A204.1 (cell line): Measurements from ENCODE around the gene ENPP7.

ENCODE experiments used
- FAIRE-seq: peaks from 2 replicates; lab custom pipeline; 2012; peaks lifted over from hg19 to GRCh38; lab: Jason Lieb, UNC

The ENPP7 gene

DNA sequence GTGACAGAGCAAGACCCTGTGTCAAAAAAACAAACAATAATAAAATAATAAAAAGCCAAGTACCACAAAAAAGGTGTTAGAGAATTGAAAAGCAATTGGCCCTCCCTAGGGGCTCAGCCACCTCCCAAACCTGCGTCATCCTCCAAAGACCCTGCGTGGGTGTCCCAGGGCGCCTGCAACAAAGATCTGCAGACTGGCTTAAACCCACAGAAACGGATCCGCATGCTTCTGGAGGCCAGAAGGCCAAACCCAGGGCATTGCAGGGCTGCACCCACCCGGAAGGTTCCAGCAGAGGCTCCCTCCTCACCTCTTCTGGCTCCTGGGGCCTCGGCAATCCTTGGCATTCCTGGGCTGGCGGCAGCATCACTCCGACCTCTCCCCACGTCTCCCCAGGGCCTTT, 1.5 kb downstream of the ENPP7 start:
- FAIRE-seq = no peak

DNA sequence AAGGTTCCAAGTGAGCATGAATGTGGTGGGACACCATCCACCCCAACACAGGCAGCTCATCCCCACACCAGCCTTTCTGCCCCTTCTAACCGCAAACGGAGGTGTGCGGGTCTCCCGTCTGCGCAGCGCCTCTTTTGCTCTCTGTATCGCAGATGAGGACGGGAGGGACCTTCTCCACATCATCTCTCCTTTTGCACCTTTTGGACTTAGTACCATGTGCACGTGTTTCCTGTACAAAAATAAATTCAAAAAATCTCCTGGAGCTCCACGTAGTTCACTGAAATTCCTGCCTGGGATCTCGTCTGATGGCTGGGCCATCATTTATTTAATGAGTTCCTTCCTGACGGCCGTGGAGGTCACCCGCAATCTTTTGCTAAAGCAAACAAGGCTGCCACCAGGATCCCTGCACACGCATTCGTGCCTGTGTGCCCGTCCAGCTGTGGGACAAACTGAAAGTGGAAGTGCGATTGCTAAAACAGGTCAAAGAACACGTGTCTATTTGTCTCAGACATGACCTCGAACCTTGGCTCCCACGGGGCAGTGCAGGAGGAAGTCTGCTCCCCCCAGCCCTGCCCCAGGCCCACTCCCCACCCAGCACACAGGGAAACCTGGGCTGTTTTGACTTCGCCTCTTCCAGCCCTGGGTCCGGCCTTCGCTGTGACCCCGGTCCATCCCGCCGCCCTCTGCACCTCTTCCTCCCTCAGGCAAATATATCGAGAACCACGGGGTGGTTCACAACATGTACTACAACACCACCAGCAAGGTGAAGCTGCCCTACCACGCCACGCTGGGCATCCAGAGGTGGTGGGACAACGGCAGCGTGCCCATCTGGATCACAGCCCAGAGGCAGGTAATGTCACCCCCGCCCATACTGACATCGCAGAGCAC, 2.3 kb downstream of the ENPP7 start:
- FAIRE-seq = no peak

DNA sequence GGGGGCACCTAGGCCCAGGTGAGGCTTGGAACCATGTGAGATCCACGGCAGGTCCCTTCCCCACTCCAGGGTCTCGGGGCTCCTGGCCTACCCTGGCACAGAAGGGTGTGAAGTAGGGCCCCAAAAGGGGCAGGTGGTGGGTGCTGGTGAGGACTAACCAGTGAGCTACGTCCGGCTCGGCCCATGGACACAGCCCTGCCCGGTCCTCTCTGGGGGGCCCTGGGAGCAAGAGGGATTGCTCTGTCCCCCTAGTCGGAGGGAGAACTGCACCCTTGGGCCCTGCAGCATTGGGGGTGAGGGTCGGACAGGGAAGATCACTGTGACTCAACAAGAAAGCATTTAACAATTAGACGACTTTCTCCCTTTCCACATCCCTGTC, 2.9 kb downstream of the ENPP7 start:
- no peak for FAIRE-seq

DNA sequence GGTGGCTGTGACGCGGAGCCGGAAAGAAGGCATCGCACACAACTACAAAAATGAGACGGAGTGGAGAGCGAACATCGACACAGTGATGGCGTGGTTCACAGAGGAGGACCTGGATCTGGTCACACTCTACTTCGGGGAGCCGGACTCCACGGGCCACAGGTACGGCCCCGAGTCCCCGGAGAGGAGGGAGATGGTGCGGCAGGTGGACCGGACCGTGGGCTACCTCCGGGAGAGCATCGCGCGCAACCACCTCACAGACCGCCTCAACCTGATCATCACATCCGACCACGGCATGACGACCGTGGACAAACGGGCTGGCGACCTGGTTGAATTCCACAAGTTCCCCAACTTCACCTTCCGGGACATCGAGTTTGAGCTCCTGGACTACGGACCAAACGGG, 4.4 kb downstream of the ENPP7 start:
- no peak for FAIRE-seq

DNA sequence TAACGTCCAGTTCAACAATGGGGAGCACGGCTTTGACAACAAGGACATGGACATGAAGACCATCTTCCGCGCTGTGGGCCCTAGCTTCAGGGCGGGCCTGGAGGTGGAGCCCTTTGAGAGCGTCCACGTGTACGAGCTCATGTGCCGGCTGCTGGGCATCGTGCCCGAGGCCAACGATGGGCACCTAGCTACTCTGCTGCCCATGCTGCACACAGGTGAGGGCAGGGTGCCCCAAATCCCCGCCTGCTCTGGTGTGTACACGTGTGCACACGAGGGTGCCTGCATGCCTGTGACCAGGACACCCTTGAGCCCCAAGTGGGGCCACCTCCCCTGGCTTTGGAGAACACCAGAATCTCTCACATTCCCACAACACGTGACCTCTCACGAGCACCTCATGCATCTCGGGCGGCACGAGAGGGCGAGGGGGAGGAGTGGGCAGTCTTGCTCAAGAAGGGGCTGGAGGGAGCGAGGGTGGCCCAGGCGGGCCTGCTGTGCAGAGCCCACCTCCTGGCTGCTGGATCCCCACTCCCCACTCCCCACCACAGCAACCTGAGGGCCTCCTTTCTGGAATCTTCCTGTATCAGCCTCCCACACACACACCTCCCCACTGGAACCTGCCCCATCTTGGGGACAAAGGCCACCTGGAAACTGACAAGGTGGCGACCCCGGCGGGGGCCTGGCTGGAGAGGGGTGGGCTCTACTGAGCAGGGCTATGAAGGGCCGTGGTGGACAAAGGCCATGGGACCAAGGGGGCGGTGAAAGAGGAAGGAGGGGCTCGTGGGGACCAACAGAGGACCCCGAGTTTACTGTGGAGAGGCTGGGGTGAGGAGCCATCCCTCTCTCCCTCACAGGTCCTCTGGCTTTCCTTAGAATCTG, 6.5 kb downstream of the ENPP7 start:
- FAIRE-seq = no peak

DNA sequence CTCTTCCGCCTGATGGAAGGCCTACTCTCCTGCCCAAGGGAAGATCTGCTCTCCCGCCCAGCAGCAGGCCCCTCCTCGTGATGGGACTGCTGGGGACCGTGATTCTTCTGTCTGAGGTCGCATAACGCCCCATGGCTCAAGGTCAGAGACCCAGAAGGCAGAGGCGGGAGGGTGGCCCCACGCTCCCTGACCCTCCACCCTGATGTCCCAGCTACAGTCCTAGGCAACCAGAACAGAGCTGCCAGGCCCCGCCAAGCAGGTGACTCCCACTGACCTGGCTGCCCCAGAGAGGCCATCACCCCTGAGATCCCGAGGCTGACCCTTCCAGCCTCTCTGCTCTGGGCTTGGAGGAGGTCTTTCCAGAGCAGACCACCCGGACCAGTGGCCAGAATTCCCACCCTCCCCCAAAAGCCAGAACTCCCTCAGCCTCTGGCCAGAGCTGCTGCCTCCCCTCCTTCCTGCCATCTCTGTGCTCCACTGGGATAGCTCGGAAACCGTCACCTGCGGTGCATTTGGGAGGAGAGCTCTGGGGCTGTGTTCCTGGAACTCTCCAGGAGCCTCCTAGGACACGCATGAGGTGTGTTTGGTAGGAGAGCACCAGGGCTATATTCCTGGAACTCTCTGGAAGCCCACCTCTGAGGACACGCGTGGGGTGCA, 7.3 kb downstream of the ENPP7 start:
- no peak for FAIRE-seq

DNA sequence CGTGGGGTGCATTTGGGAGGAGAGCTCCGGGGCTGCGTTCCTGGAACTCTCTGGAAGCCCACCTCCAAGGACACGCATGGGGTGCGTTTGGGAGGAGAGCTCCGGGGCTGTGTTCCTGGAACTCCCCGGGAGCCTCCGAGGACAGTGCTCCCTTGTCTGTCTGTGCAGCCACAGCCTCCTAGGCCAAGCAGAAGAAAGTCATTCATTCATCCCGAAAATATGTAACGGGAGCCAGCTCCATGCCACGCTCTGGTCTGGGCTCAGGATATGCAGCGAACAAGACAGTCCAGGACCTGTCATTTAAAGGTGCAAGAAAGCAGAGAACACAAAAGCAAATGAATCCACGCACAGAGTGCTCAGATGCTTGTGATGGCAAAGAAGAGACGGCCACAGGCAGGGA, 7.9 kb downstream of the ENPP7 start:
- FAIRE-seq = no peak

DNA sequence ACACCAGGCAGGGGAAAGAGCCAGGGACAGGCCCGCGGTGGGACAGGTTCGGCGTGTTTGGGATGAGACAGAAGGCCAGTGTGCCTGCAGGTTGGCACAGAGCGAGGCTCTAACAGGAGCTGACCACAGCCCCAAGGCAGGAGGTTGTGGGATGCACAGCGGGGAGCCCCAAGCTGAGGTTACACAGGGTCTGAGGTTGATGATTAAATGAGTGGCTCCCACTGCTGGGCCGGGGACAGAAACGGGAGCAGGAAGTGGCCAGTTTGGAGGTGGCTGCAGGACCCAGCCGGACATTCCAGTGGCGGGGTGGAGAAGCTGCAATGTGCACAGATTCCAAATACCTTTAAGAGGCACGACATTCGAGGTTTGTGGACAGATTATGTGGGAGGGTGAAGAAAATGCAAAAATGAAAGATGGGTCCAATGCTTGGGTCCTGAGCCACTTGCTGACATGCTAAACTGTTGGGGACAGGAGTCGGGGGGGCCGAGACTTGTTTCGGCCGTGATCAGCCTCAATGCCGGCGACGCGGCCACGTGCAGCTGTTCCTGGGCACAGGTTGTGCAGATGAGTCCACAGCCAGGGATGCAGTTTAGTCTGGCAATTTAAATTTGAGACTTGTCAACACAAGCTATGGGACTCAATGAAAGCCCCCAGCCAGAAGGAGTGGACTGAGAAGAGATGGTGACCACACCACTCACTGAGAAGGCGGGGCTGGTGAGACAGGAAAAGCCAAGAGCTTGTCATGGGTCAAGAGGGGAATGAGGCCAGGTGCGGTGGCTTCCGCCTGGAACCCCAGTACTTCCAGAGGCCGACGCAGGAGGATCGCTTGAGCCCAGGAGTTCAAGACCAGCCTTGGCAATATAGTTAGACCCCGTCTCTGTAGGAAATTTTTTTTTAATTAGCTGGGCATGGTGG, 8.7 kb downstream of the ENPP7 start:
- no peak for FAIRE-seq

DNA sequence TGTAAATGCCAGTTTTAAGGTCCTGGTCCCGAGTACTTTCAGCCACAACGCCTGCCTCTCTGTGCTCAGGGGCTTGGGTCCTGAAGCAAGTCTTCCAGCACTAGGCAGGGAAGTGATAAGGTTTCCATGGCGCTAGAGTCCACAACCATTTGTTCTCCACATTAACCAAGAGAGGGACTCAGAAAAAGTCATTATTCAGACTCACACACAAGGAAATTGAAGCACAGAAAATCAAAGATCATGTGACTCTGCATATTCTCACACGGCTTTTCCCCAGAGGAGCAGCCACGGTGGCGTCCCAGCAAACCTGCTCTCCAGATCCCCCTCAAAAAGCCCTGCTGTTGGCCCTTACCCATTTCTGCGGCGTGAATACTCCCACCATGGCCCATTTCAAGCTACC, 9.7 kb downstream of the ENPP7 start:
- no peak for FAIRE-seq

DNA sequence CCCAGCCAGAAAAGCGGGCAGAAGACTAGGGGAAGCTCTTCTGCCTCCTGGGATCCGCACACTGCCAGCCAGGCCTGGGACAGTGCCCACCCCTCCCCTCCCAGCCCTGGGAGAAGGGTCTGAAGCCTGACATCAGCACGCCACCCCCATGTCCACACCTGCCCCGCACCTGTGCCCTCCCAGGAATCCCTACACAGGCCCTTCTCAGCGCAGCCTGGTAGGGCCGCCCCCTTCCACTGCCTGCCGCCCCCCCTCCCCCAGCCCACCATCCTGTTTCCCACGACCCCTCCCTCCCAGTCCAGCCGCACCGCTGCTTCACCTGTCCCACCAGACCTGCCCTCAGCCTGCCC, 10.6 kb downstream of the ENPP7 start:
- FAIRE-seq = no peak

DNA sequence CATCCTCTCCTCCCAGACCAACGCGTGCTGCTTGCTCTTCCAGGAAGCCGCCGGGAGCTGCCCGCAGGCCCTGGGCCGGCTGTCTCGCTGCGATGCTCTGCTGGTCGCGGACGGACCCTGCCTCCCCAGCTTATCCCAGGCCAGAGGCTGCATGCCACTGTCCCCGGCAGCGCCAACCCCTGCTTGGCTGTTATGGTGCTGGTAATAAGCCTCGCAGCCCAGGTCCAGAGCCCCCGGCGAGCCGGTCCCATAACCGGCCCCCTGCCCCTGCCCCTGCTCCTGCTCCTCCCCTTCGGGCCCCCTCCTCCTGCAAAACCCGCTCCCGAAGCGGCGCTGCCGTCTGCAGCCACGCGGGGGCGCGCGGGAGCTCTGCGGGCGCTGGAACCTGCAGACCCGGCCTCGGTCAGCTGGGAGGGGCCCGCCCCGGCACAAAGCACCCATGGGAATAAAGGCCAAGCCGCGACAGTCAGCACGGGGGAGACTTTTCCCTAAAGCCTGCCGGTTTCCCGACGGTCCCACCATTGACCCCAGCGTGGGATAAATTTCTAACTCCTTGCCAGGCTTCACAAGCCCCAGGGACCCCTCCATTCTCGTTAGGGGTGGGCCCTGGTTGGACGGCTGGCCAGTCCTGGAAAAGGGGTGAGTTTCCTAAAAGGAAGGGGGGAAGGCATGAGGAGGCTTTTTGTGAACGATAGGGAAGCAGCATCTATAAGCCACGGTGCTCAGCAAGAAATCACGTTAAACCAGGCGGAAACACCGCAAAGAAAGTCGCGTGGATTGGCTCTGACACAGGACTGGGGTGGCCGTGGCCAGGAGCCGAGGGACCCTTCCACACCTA, 11.2 kb downstream of the ENPP7 start:
- FAIRE-seq = no peak

DNA sequence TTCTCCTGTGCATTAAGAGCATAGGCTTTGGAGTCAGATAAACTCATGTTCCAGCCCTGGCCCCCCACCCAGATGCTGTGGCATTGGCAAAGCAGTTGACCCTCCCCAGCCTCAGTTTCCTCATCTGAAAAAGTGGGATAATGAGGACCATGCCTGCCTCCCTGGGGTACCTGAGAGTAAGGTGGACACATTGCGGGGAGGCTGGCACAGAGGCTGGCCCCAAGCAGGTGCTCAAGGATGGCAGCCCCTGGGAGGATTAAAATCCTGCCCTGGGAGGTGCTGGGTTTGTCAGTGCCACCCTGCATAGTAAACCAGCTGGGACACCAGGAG, 11.8 kb downstream of the ENPP7 start:
- no peak for FAIRE-seq

DNA sequence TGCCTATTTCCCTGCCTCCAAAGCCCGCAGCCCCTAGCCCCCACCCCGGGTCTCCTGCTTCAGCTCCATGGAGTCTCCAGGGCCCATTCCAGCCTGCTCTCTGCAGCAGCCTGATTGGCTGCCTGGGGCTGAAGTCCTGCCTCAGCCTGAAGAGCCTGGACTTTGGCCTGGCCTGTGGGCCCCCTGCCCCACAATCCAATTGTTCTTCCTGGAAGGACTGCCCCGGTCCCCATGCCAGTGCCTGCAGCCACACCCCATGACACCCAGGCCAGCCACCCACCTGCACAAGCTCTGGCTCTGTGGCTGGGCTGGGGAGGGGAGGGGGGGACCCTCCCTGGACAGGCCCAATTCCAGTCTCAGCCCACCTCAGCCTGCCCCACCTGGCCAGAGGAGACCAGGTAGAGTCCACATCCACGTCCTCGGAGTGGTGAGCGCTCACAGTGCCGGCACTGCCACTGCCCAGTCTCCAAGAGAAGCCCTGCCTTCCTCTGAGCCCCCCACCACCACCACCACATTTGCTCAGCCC, 12.3 kb downstream of the ENPP7 start:
- no peak for FAIRE-seq

DNA sequence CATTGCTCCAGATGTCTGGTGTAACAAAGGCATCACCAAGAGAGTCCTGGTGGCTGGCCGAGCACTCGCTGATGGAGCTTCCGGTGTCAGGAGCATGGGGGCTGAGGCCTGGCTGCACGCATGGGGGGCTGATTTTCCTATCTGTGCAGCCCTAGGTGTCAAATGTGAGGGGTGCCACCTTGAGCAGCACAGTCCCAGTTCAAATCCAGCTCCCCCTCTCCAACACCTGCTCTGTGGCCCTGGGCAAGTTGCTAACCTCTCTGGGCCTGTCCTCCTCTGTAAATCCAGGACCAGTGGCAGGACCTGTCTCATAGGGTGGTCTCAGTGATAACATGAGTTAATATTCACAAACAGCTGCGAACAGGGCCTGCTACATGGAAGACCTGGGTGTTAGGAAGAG, 12.9 kb downstream of the ENPP7 start:
- FAIRE-seq = no peak

DNA sequence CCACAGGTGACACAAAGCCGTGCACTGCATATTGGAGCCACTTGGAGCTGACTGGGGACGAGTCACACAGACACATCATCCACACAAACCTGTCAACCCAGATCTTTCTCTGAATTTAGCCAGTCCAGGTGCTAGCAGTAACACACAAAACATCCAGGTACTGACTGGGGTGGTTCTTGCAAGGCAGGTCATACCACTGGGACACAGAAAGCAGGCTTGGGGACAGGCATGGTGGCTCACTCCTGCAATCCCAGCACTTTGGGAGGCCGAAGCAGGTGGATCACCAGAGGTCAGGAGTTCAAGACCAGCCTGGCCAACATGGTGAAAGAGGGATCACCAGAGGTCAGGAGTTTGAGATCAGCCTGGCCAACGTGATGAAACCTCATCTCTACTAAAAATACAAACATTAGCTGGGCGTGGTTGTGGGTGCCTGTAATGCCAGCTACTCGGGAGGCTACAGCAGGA, 14.9 kb downstream of the ENPP7 start:
- no peak for FAIRE-seq

DNA sequence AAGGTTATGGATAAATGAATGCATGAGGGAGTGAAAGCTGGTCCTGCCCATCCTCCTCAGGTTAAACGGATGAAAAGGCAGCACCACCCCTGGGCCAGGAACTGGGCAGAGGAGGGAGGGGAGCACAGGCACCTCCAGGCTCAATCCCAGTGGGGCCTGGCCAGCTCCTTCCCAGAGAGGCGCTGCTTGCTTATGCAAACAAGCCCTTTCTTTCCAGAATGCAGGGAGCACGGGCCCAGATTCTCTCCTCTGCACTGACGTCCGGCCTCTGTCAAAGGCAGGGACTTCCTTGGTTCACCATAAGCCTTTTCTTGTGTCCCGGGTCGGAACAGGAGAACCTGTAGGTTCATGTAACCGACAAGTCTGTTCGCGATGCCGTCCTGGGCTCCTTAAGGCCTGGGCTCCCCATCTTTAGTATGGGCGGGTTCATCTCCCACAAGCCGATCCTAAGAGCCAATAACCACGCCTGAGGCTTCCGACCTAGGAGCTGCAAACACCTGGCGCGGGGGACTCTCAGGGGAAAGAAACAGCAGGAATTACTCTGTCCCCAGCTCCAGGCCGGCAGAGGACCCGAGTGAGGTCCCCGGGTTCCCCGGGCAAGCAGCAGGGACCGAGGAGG, 16.3 kb downstream of the ENPP7 start:
- FAIRE-seq = no peak

DNA sequence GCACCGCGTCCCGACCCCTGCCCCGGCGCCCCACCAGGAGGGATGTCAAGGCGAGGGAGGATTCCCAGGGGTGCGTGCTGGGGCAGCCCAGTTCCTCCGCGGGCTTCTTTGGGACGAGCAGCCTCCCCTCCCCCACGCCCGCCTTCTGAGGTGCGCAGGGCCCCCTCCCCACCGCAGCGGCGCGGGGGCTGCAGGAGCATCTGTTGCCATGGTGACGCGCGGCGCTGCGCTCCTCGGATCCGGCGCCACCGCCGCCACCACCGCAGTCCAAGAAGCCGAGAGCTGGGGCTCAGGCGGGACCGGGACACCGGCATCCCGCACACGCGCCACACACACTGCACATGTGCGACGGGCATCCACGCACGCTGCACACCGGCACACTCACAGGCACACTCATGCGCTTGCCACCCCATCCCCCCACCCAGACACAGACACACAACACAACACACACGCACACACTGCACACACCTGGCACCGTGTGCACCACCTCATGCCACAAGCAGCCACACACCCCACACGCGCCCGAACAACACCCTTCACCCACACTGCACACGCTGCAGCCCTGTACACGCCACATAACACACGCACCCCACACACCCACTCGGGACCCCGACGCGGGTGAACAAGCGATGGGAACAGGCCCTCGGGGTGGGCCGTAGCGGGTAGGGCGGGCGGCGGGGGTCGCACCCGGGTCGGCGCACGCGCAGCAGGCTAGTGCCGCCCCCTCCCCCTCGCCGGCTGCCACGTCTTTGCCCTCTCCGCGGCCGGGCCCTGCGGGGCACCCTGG, 17.0 kb downstream of the ENPP7 start:
- no peak for FAIRE-seq

DNA sequence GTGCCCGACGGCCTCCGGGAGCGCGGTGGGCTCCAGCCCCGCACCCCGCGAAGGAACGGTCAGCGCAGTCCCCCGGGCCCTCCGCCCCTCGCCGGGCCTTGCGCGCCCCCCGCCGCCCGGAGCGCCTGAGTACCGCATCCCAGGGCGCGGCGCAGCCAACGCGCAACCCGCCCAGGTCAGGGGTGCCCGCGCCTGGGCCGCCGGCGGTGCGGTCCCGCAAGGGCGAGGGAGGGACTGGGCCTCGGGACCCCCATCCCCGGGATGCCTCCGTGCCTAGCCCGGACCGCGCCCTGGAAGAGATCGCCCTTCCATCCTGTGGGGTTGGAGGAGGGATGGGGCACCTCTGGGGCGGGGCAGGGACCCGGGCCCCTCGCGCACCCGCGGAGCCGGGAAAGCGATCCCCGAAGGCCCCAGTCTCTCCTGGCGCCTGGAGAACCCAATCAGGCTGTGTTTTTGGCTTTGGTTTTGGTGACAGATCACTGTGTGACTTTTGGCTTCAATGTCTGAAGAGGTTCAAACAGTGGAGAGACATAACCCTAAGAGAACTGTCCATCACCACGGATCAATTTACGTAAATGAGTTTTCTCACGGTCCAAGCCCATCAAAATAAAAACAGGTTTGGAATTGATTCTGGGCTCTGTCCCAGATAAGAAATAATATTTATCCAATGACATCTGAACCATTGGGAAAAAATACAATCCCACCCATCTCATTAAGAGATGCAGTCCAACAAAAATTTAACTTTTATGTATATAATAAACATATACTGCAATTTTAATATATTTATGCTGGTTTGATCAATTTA, 17.8 kb downstream of the ENPP7 start:
- FAIRE-seq = no peak
